ENCODE measurements around the gene ARHGAP29. TPM values are rescaled to one million over a fixed set of nuclear protein-coding genes. Genes with fewer than 3 reads are reported as not detected.

ARHGAP29 gene
- polyA plus RNA-seq, 1 experiment: 30.4 TPM

DNA sequence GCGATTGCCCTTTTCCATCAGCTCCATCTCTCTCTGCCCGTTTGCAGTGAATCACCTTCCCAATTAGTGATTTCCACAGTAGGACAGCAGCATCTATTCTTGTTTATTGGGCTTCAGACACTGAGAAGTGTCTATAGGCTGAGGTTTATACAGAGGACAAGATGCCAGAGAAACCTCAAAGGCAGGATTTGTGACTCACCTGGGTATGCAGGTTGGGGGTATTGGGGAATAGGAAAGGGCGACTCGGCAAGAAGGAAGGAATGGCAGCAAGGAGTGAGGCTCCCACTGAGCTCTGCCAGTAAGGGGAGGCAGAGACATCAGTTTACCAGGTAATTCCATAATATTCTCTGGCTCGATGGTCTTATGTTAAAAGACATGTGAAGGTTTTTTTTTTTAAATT, 91.1 kb downstream of the ARHGAP29 start:
- DNase-seq (ENCODE audit: low read depth, low spot score): no peak
- Histone ChIP-seq H3K27ac (ENCODE audit: low read depth, low read length) (no peak overlapping the region), H3K27me3 (ENCODE audit: control insufficient read depth, insufficient read depth, low read length) (no peaks in the 10 kb centered on the region), H3K4me3 (ENCODE audit: low read depth, low read length) (no peak overlapping the region), H3K9me3 (ENCODE audit: control insufficient read depth, insufficient read depth, low read length) (no peaks in the 10 kb centered on the region)
- TF ChIP-seq CTCF (IDR thresholded peaks at IDR 0.05; ENCODE audit: low read depth, low read length): no peak
- ChIA-PET POLR2A (no interaction called here), CTCF (no interaction called here)

DNA sequence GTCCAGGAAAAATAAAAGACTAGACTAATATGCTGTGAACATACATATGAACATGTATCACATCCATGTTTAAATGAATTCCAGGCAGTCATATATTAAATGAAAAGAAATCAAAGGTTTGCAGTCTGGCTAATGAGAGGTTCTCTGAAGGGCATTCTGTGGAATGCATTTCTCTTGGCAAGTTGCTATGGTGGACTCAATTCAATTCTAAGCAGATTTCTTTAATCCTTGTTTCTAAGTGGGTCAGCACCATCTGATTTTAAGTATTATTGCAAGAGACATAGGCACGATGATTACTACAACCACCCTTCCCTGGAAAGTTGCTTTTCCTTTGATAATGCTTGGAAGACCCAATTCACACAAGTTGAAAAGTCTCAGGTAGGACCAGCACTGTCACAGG, 92.5 kb downstream of the ARHGAP29 start:
- no peak overlapping the region for H3K27ac ChIP-seq (ENCODE audit: low read depth, low read length)
- CTCF ChIA-PET: no interaction called here
- H3K9me3 ChIP-seq (ENCODE audit: control insufficient read depth, insufficient read depth, low read length): no peaks in the 10 kb centered on the region
- no peak for TF ChIP-seq CTCF (IDR thresholded peaks at IDR 0.05; ENCODE audit: low read depth, low read length)
- POLR2A ChIA-PET: no interaction called here
- H3K27me3 ChIP-seq (ENCODE audit: control insufficient read depth, insufficient read depth, low read length): no peaks in the 10 kb centered on the region
- H3K4me3 ChIP-seq (ENCODE audit: low read depth, low read length): no peak overlapping the region
- DNase-seq (ENCODE audit: low read depth, low spot score): no peak

DNA sequence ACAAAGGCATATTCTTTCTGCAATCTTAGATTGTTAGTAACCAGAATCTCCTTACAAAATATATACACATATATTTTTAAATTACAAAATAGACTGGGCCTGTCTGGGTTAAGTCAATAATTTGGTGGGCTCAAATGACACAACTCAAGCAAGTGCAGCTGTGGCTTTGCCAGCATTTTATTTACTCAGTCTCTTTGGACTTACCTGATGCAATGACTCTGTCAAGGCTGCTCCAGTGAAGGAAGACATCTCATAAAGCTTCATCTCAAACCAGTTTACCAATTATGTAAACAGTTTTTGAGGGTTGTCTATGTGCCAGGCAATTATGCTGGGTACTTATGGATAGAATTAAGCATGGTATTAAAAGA, 93.6 kb downstream of the ARHGAP29 start:
- no peaks in the 10 kb centered on the region for H3K27me3 ChIP-seq (ENCODE audit: control insufficient read depth, insufficient read depth, low read length)
- no peaks in the 10 kb centered on the region for H3K9me3 ChIP-seq (ENCODE audit: control insufficient read depth, insufficient read depth, low read length)
- ChIA-PET CTCF (no interaction called here), POLR2A (interaction anchor here (0.6 kb wide), 1 partner anchor 10 kb away, joined by 3 read pairs; no protein-coding TSS in a partner anchor)
- no peak overlapping the region for H3K4me3 ChIP-seq (ENCODE audit: low read depth, low read length)
- no peak overlapping the region for H3K27ac ChIP-seq (ENCODE audit: low read depth, low read length)
- no peak for DNase-seq (ENCODE audit: low read depth, low spot score)
- no peak for TF ChIP-seq CTCF (IDR thresholded peaks at IDR 0.05; ENCODE audit: low read depth, low read length)

- DNase-seq (ENCODE audit: low read depth, low spot score): no peak
- POLR2A ChIA-PET: interaction anchor here (0.6 kb wide), 1 partner anchor 11 kb away, joined by 3 read pairs; no protein-coding TSS in a partner anchor
Observed at GRCh38 chr1:94143173-94143808, 94.1 kb downstream of the ARHGAP29 start.

More at GRCh38 chr1:94143173-94143808, 94.1 kb downstream of the ARHGAP29 start:
- Histone ChIP-seq H3K27me3 (ENCODE audit: control insufficient read depth, insufficient read depth, low read length) (no peaks in the 10 kb centered on the region), H3K4me3 (ENCODE audit: low read depth, low read length) (no peak overlapping the region), H3K9me3 (ENCODE audit: control insufficient read depth, insufficient read depth, low read length) (no peaks in the 10 kb centered on the region), H3K27ac (ENCODE audit: low read depth, low read length) (no peak overlapping the region)
- CTCF ChIA-PET: interaction anchor here (1.4 kb wide), 1 partner anchor 193 kb away, joined by 4 read pairs; no protein-coding TSS in a partner anchor
- no peak for TF ChIP-seq CTCF (IDR thresholded peaks at IDR 0.05; ENCODE audit: low read depth, low read length)

Measured in AG04450 (cell line).